Activated T-helper 2 cell treated with anti-CD3 and anti-CD28 coated beads, Interferon-gamma antibody, Interleukin-2, Interleukin-4, amounts not matched to agents 10 μg/mL and 5 μg/mL and 100 μg/mL, durations not matched to agents 14 hours and 24 hours and 36 hours (primary cell): ENCODE data around the gene TP63. TPM values are rescaled to one million over a fixed set of nuclear protein-coding genes. Genes with fewer than 3 reads are reported as not detected.

ENCODE experiments used
- DNase-seq: peaks from one replicate; pipeline ENCODE4 v3.0.0; 2021; ENCODE audit warnings: low spot score
- H3K27ac Mint-ChIP-seq: one replicate; pipeline ENCODE4 v1.8.0; 2021; ENCODE audit warnings: mixed read lengths
- H3K27me3 Mint-ChIP-seq: one replicate; pipeline ENCODE4 v1.8.0; 2021; ENCODE audit warnings: low read depth, mixed read lengths
- H3K36me3 Mint-ChIP-seq: one replicate; pipeline ENCODE4 v1.8.0; 2021; ENCODE audit warnings: low read depth, mixed read lengths
- H3K4me1 Mint-ChIP-seq: one replicate; pipeline ENCODE4 v1.8.0; 2021; ENCODE audit warnings: low read depth, mixed read lengths
- H3K4me3 Mint-ChIP-seq: one replicate; pipeline ENCODE4 v1.8.0; 2021; ENCODE audit warnings: low read depth, mild to moderate bottlenecking, moderate library complexity, mixed read lengths
- H3K9me3 Mint-ChIP-seq: one replicate; pipeline ENCODE4 v1.8.0; 2021; ENCODE audit warnings: mixed read lengths
- intact Hi-C: fragments of 100-400 bp; cut with micrococcal nuclease; formaldehyde crosslinking; loops from one replicate; pipeline ENCODE4 v1.15.1; 2023
- total RNA-seq: library from RNA; stranded (reverse); gene quantifications from 2 replicates; pipeline ENCODE4 v1.2.3, GENCODE V29; 2022

TP63 gene
- total RNA-seq, 1 donor from 2014 or later = 5.6 TPM

DNA sequence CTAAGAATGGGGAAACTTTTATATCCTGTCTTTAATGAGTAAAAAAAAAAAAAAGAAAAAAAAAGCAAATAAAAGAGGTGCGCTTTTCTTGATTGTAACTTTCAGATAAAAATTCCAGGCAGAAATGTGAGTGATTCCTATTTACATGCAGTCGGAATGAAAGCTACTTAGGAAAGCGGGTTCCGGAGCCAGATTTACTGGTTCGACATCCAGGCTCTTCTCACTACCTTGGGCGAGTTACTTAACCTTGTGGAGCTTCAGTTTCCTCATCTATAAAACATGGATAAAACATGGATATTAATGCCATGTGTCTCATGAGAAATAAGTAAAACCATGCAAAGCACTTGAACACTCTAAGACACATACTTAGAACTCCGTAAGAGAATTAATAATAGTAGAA is 169.2 kb downstream of the TP63 start:
- Mint-ChIP-seq H3K9me3 (no peaks in the 10 kb centered on the region), H3K36me3 (no peaks in the 10 kb centered on the region), H3K4me3 (no peak overlapping the region), H3K4me1 (peaks cover 2% of the 10 kb centered on the region), H3K27me3 (peaks cover 6% of the 10 kb centered on the region), H3K27ac (no peak overlapping the region)
- no peak for DNase-seq
- intact Hi-C loops = no loop called here

DNA sequence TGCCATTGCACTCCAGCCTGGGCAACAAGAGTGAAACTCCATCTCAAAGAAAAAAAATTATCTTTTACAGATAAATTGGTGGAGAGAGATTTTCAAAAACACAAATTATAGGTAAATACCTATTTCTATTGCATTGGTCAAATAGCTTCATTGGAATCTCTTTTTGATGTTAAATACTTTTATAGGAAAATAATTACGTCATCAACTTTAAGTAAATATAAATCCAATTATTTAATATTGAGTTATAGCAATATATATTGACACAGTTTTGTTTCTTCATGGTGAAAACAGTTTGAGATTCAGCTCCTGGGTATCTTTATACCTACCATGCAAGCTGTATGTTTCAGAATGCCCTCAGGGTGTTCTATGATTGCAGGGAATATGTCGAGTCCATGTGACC is 172.1 kb downstream of the TP63 start:
- Mint-ChIP-seq H3K4me3 (no peak overlapping the region), H3K9me3 (no peaks in the 10 kb centered on the region), H3K36me3 (no peaks in the 10 kb centered on the region), H3K27ac (no peak overlapping the region), H3K27me3 (peaks cover 6% of the 10 kb centered on the region), H3K4me1 (no peaks in the 10 kb centered on the region)
- DNase-seq = no peak
- intact Hi-C loops = no loop called here

DNA sequence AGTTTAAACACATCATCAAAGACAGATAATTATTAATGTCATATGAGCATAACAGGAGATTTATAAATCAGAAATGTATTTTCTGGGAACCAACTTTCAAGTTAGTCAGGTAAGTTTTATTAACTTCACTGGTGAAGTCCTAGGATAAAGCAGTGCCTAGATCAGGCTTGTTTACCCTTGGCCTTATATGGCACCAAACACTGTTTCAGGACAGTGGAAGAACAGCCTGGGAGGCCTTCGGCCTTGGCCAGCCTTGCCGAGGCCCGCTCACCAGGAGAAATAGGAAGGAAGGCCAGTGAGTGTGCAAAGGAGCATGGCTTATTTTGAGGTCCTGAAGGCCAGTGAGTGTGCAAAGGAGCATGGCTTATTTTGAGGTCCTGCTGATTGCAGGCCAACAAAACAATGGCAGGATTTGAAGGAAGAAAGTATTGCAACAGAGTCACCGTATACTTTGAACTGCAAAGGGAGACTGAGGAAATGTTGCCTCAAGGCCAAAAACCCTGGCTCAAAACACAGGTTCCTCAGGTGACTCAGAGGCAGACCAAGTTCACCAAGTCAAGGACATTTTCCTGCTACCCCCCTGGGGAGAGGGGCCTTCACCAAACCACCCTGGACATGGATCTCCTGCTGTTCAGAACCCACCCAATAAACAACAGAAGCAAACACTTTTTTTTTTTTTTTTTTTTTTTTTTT is 174.3 kb downstream of the TP63 start:
- peaks cover 4% of the 10 kb centered on the region for H3K27me3 Mint-ChIP-seq
- H3K4me1 Mint-ChIP-seq = no peaks in the 10 kb centered on the region
- no peak overlapping the region for H3K27ac Mint-ChIP-seq
- H3K36me3 Mint-ChIP-seq = no peaks in the 10 kb centered on the region
- intact Hi-C loops = no loop called here
- no peak overlapping the region for H3K4me3 Mint-ChIP-seq
- H3K9me3 Mint-ChIP-seq = no peaks in the 10 kb centered on the region
- DNase-seq = no peak

DNA sequence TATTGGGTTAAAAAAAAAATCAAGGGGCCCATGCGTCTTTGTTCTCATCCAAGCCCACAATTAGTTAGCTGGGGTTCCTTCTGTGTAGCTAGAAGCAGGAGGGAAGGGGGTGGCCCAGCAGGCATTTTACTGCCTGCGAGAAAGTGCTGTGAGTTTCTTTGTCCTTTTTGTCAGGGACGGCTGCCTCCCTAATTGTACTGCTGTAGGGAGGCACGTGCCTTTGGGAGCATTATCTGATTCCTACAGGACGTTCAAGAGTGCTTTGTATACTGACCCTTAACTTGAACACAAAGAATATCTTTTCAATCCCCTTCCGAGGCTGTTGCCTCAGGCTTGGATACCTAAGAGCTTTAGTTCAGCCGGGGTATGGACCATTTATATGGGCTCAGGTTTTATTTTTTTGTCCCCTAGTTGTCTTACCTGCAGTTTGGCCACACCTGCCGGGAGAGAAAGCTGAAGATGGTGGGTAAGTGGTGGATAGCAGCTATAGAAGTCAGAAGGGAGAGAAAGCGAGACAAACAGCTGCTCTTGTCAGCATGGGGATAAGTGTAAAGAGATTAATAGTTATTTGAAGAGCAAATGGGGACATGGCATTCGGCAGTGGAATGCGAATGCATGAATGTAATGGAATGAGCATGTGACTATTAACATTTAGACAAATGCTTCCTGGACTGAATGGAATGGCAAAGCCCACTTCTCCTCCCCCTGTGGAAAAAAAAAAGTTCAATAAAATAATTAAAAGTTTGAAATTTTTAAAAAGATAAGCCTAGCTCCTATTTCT is 175.2 kb downstream of the TP63 start:
- Mint-ChIP-seq H3K27ac (no peak overlapping the region), H3K27me3 (peaks cover 4% of the 10 kb centered on the region), H3K36me3 (no peaks in the 10 kb centered on the region), H3K4me3 (no peak overlapping the region), H3K9me3 (no peaks in the 10 kb centered on the region), H3K4me1 (no peaks in the 10 kb centered on the region)
- no peak for DNase-seq
- intact Hi-C loops = no loop called here

DNA sequence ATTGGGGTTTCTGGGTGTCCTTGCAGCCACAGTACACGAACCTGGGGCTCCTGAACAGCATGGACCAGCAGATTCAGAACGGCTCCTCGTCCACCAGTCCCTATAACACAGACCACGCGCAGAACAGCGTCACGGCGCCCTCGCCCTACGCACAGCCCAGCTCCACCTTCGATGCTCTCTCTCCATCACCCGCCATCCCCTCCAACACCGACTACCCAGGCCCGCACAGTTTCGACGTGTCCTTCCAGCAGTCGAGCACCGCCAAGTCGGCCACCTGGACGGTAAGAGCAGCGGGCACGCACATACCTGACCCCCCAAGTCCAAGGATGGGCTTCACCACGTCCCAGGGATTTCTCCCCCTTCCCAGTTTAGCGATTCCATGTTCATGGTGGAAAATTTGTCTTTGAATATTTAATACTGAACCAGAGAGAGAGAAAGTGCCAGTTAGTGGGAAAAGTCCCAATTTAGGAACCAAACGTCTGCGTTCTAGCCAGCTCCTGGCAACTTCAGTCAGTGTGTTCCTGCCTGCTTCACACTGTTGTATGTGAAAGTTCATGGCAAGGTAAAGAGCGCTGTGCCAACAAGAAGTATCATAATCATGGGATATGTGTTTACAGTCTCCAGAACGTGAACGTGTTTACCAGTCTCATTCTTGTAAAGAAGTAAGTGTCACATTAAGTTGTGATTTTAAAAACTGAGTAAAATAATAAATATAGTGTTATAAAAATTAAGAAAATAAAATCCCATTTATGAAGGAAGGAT is 177.2 kb downstream of the TP63 start:
- no peaks in the 10 kb centered on the region for H3K9me3 Mint-ChIP-seq
- DNase-seq = no peak
- H3K27me3 Mint-ChIP-seq = no peaks in the 10 kb centered on the region
- no peaks in the 10 kb centered on the region for H3K36me3 Mint-ChIP-seq
- H3K27ac Mint-ChIP-seq = no peak overlapping the region
- intact Hi-C loops = no loop called here
- H3K4me1 Mint-ChIP-seq = no peaks in the 10 kb centered on the region
- no peak overlapping the region for H3K4me3 Mint-ChIP-seq

DNA sequence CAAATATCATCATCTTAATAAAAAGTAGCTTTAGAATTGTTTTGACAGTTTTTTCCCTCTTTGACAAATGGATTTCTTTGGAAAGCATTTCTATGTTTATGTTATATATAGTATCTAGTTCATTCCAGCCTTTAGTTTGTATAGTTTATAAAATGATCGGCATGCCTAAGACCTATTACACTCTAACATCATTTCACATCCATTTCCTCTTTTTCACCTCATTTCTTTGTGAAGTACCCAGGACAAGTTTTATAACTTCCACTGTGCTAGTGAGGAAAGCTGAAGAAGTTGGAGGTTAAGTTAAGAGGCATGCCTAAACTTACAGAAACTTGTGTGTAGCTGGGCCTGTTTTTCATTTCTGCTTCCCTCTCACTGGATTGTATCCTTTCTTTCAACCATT is 178.4 kb downstream of the TP63 start:
- no peaks in the 10 kb centered on the region for H3K36me3 Mint-ChIP-seq
- H3K27me3 Mint-ChIP-seq = no peaks in the 10 kb centered on the region
- no peaks in the 10 kb centered on the region for H3K4me1 Mint-ChIP-seq
- intact Hi-C loops = no loop called here
- DNase-seq = no peak
- H3K27ac Mint-ChIP-seq = no peak overlapping the region
- no peak overlapping the region for H3K4me3 Mint-ChIP-seq
- H3K9me3 Mint-ChIP-seq = no peaks in the 10 kb centered on the region

DNA sequence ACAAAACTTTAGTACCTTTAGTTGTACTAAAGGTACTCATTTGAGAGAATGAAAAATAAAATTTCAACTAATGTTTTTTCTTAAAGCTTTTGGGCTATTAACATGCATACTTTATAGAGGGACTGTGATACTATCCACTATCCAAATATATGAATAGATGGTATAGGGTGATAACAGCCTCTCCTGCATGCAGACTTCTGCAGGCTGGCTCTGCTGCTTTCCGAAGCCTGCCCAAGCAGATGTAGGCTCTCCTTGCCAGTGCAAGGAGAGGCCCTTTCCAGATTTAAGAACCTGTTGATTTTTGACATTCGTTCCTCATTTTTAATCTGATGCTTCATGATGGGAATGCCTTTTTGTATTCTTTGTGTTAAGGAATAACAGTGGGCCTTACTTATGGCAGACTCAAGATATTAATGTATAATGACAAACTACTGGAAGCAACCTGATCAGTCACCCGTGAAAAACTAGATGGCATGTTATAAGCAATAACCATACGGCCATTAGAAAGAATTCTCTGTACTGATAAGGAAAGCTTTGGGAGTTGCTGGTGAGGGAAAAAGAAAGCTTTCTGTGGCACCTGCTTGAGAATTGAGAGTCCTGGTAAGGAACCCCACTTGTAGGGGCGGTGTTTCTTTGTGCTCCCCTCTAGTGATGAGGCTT is 181.7 kb downstream of the TP63 start:
- H3K27me3 Mint-ChIP-seq = no peaks in the 10 kb centered on the region
- no peaks in the 10 kb centered on the region for H3K36me3 Mint-ChIP-seq

DNA sequence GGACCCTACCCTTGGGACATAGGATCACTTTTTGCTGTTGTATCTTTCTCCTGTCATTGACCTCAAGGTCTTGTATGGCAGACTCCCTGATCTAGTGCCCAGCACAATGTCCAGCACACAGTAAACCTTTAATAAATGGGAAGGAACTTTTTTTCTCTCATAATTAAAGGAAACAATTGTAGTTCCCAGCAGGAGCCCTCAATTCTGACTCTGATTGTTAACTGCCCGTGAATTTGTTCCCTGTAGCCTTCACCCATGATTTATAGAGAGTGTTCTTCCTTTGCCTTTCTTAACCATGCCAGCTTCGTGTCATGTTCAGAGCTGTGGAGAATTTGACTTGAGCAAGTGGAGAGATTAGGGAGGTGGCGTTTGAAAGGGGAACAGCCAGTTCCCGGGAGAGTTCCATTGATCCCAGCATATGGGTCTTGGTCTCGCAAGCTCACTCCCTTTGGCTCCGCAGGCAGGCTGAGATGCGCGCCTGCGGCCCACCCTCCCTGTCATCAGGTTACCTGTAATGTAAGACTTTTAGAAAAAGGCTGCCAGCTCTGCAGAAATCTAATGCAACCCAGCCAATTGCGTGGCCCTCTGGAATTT is 182.6 kb downstream of the TP63 start:
- no peaks in the 10 kb centered on the region for H3K4me1 Mint-ChIP-seq
- H3K36me3 Mint-ChIP-seq = no peaks in the 10 kb centered on the region
- no peak overlapping the region for H3K4me3 Mint-ChIP-seq
- no peak overlapping the region for H3K27ac Mint-ChIP-seq
- no peaks in the 10 kb centered on the region for H3K27me3 Mint-ChIP-seq
- DNase-seq = no peak
- H3K9me3 Mint-ChIP-seq = no peaks in the 10 kb centered on the region
- intact Hi-C loops = no loop called here

More for the DNA sequence above, 181.7 kb downstream of the TP63 start:
- Mint-ChIP-seq H3K4me1 (no peaks in the 10 kb centered on the region), H3K27ac (no peak overlapping the region), H3K9me3 (no peaks in the 10 kb centered on the region), H3K4me3 (no peak overlapping the region)
- intact Hi-C loops = no loop called here
- DNase-seq = no peak

DNA sequence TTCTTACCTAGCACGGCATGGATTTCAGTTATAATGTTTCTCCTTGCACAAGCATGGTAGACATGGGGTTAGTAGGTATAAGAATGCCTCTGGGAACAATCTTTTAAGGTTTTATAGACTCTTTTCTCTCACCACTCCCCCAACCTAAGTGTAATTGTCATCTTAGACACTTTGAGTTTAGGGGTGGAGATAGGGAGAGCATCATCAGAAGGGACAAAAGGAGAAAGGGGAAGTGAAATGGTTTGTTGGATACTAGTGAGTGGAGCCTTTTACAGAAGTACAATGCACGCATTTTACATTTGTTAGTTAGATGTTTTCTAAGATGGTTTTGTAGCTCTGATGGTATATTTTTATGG is 189.2 kb downstream of the TP63 start:
- Mint-ChIP-seq H3K4me3 (no peak overlapping the region), H3K36me3 (no peaks in the 10 kb centered on the region), H3K27ac (no peak overlapping the region), H3K9me3 (no peaks in the 10 kb centered on the region), H3K4me1 (peaks cover 3% of the 10 kb centered on the region), H3K27me3 (no peaks in the 10 kb centered on the region)
- no peak for DNase-seq
- intact Hi-C loops = no loop called here

DNA sequence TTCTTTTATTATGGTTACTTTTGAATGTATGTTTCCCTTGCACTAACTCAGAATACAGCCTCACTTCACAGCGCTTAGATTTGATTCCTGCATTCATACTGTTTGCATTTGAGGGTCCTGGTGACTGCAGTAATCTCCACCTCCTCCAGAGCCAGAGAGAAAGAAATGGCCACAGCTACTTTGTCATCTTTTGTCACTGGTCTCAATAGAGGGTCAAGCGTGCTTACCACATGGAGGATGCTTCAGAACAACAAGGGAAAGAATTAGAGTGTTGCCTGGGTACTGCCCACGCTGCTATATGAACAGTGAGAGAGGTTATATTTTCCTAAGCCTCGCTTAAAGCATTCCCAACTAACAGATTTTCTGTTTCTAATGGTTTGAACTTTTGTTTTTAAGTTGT is 190.1 kb downstream of the TP63 start:
- intact Hi-C loops = no loop called here

DNA sequence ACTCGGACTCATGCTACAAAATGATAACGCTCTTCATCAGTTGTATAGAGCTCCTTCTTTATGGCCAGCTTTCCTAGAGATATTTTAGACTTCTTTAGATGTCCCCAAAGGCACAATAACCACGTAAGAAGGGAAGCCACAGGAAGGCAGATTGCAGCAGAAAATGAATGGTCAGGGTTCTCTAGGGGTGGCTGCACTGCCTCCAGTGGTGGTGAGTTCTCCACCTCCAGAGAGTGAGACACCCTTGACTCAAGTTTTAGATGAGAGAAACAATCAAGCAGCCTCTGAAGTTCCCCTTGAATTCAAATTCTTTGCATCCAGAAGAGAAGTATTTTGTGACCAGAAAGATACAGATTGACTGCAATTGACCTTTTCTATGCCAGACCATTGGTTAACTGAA is 191.5 kb downstream of the TP63 start:
- no peaks in the 10 kb centered on the region for H3K27me3 Mint-ChIP-seq
- intact Hi-C loops = no loop called here
- DNase-seq = no peak
- H3K9me3 Mint-ChIP-seq = no peaks in the 10 kb centered on the region
- H3K4me3 Mint-ChIP-seq = no peak overlapping the region
- peaks cover 3% of the 10 kb centered on the region for H3K4me1 Mint-ChIP-seq
- H3K36me3 Mint-ChIP-seq = no peaks in the 10 kb centered on the region
- H3K27ac Mint-ChIP-seq = no peak overlapping the region

More for the DNA sequence above, 190.1 kb downstream of the TP63 start:
- H3K4me1 Mint-ChIP-seq = peaks cover 3% of the 10 kb centered on the region
- no peaks in the 10 kb centered on the region for H3K9me3 Mint-ChIP-seq
- no peaks in the 10 kb centered on the region for H3K36me3 Mint-ChIP-seq
- H3K27ac Mint-ChIP-seq = no peak overlapping the region
- no peak for DNase-seq
- H3K27me3 Mint-ChIP-seq = no peaks in the 10 kb centered on the region
- H3K4me3 Mint-ChIP-seq = no peak overlapping the region

DNA sequence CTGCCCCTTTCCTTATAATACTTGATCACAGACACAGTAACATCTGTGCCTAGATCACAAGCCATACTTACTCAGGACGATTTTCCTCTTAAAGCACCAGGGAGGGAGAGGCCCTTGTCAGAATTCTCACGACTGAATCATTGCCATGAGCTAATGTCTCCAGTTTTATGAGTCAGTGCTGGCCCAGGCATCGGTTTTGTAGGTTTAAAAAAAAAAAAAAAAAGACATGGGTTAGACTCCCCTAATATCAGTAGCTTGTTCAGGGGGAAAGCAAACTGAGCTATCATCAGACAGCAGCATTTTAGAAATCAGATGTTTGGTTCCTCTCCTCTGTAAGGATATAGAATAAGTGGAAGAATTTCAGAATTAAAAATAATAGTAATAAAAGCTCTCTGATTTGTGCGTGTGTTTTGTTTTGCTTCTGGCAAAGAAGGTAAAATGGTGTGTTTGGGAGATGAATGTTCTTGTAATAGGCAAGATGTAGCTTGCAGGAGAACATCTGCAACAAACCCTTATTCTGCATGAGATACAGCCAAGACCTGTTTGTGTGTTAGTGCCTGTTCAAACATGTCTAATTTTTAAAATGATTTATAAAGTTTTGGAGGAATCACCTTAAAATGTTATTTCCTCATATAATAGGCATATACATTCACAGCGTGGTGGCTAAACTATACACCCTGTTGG is 193.6 kb downstream of the TP63 start:
- H3K27me3 Mint-ChIP-seq = no peaks in the 10 kb centered on the region
- DNase-seq = no peak
- intact Hi-C loops = no loop called here

More for the DNA sequence above, 193.6 kb downstream of the TP63 start:
- no peaks in the 10 kb centered on the region for H3K9me3 Mint-ChIP-seq
- peaks cover 3% of the 10 kb centered on the region for H3K4me1 Mint-ChIP-seq
- H3K36me3 Mint-ChIP-seq = no peaks in the 10 kb centered on the region
- no peak overlapping the region for H3K4me3 Mint-ChIP-seq
- H3K27ac Mint-ChIP-seq = no peak overlapping the region
